LoVo (cell line): ENCODE measurements around the gene NDRG2.
A peak's percentile ranks its signal among the peaks of the same experiment; 100 is the strongest.

Source experiments
- DNase-seq: peaks from one replicate; pipeline ENCODE4 v3.0.0-alpha.2; 2016; ENCODE audit warnings: low spot score

Gene NDRG2

DNA sequence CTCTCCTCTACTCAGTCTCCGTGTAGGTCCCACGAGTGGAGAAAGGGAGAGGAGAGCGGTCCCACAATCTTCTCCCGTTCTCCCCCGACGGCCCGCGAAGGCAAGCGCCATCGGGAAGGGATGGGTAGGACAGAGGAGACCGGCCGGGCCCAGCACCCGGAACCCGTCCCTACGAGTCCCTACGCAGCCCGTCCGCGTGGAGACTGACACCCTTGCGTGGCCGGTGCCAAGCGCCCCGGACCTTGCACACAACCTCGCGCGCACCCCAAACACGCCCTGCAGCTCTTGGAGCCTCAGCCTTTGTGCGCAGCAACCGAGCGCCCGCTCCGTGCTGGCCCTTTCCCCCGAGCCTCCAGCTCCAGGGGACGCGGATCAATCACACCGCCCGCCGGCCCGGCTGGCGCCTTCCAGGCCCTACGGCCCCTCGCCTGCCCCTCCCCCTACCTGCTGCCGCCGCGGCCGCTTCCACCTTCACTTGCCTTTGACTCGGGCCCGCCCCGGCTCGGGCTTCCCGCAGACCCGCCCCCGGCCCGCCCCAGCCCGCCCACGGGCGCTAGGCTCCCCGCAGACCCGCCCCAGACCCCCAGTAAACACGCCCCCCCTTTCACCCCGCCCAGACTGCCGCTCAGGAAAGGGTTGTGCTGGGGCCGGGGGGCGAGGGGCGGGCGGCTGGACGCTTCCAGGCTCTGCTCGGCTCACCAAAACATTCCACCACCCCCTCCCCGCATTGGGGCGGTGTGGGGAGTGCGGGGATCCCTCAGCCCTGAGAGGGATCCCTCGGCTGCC, at the start of gene NDRG2:
NDRG2 (minus strand) TSS at position 477 of the 786 bp plus-strand sequence. CDS start 1,746 bp downstream, outside the sequence.
- peak; percentile 72 for DNase-seq

DNA sequence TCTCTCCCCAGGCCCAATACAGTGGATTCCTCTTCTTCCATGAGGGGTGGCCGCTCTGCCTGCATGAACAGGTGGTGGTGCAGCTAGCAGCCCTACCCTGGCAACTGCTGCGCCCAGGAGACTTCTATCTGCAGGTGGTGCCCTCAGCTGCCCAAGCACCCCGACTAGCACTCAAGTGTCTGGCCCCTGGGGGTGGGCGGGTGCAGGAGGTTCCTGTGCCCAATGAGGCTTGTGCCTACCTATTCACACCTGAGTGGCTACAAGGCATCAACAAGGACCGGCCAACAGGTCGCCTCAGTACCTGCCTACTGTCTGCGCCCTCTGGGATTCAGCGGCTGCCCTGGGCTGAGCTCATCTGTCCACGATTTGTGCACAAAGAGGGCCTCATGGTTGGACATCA, 49.1 kb upstream of the NDRG2 start:
- DNase-seq = no peak

DNA sequence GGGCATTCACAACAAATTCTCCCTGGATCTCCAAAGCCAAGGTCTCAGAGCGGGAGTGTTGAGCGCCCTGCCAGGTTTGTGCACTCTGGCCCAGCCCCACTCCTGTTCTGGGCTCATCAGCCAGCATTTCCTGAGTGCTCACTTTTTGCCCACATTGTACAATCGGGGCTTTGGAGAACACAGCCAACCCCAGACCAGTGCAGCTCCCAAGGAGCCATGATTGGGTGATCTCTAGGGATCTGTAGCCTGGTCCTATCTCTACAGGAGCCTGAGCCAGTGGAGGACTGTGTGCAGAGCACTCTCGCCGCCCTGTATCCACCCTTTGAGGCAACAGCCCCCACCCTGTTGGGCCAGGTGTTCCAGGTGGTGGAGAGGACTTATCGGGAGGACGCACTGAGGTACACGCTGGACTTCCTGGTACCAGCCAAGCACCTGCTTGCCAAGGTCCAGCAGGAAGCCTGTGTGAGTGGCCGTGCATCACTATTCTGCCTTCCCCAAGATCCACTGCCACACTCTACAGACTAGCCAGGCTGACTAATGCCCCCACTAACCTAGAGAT, 48.0 kb upstream of the NDRG2 start:
- DNase-seq = no peak

DNA sequence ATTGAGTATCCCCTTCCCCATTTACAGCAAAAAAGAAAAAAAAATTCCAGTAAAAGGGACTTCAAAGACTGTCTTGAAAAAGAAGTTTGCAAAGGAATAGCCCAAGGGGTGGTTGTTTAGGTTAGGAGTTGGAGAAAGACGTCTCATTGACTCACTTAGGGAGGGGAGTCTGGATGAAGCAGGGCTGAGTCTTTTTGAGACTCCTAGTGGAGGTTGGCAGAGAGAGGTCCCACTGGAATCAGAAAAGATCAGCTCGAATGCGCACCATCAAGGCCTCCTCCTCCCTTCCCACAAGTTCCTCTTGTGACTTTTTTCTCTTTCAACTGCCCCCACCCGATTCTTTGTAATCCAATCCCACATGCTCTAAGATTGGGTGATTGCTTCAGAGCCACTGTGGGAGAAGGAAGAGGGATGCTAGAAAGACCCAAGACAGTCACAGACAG, 47.2 kb upstream of the NDRG2 start:
- no peak for DNase-seq

DNA sequence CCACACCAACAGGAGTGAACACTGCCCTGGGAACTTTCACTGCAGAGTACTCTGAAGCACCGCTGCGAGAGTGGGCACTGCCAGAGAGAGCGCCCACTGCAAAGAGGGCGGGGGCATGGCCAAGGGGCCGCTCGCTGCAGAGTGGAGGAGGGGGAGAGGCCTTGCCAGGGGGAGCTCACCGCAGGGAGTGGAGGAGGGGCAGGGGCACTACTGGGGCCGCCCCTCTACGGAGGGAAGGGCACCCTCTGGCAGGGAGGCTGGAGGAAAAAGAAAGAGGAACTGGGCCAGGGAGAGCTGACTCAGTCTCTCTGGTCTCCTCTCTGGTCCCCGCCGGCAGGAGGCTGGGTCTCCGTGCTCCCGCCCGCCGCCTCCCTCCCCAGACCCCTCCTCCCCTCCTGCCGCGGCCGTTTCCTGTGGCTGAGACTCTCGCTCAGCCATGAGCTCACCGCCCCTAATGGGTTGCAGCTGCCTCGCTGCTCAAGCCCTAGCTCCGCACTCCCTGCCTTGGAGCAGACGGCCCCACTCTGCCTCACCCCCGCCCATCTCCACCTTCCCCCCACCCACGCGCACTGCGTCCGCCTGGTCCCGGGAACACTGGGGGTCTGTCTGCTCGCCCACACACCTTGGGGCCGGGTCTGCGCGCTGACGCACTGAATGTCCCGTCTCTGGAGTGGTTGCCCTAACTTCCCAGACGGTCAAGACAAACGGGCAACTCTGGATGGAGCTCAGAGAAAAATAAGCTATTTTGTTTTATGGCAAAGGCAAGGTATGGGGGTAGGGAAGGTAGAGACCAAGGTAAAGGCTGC, 46.6 kb upstream of the NDRG2 start:
- no peak for DNase-seq

DNA sequence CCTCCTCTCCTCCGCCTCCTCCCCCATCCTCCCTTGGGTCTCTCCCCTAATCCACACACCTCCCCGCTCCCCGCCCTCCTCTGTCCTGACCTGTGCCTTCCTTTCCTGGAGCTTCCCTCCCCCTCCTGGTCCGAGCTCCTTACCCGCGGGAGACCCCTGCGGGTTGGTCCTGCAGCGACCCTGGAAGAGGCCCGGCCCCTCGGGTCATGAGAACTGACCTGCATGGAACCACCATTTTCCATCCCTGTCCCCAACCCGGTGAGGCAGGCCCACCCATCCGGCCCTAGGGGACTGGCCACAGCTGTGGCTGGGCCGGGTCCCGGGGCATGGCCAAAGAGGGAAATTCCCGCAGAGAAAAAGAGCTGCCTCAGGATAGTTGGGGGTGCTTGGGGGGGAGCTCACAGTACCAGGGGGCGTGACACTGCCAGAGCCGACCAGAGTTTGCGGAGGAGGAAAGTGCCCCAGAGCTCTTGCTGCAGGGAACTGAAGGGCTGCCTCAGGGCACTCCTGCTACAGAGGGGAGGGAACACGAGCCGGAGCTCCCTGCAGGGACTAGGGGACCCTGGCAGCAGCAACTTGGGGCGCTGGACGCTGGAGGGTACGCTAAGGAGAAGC, 45.9 kb upstream of the NDRG2 start:
- no peak for DNase-seq

DNA sequence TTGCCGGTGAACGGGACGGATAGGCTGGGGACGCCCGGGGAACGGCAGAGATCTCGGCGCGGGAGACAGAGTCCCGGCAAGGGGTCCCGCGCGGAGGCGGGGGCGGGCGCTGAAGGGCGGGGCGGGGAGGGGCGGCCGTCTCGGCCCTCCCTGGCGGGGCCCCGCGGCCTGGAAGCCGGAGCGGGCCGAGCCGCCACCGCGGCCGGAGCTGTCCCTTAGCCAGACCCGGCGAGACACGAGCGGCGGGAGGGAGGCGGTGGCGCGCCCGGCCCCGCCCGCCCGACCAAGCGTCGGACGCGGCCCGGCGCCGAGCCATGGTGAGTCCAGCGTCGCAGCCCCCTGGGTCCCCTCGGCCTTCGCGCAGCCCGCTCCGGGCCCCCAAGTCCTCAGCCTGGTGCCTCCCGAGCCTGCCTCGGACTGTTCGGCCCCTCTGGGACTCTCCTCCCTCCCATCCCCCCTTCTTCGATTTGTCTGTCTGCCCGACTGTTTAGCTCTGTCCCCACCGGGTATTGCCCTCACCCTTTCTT, 45.3 kb upstream of the NDRG2 start, which contains the start of gene ARHGEF40:
ARHGEF40 (plus strand) TSS at position 222 of the 527 bp plus-strand sequence; CDS start at position 315, 93 bp downstream.
- DNase-seq = peak; percentile 23

DNA sequence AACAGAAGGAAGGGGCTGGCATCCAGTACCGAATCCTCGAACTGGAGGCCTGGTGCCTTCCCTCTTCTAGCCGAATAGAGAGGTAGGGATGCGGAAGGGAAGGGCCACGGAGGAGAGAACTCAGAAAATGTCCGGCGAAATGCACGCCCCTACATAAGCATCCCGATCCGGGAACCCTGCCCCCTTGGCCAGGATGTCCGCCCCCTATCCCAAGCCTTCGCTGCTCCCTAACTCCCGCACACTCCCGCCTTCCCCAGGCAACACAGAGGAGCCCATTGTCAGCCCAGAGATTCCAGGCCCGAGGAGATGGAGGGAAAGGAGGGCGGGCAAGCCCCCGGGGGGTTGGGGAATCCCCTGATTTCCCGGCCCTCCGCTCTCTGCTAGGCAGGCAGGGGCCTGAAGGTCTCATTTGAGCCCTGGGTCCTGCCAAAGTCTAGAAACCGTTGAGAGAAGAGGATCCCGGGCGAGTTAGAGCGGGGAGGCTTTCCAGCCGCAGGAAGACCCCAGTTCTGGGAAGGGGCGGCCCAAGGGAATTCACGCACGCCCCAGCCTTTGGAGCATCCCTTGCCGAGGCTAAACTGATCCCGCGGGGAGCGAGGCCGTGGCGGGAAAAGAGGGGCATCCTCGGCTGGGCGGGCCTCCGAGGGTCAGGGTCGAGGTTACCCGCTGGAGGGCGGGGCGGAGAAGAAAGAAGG, 44.7 kb upstream of the NDRG2 start:
- no peak for DNase-seq

DNA sequence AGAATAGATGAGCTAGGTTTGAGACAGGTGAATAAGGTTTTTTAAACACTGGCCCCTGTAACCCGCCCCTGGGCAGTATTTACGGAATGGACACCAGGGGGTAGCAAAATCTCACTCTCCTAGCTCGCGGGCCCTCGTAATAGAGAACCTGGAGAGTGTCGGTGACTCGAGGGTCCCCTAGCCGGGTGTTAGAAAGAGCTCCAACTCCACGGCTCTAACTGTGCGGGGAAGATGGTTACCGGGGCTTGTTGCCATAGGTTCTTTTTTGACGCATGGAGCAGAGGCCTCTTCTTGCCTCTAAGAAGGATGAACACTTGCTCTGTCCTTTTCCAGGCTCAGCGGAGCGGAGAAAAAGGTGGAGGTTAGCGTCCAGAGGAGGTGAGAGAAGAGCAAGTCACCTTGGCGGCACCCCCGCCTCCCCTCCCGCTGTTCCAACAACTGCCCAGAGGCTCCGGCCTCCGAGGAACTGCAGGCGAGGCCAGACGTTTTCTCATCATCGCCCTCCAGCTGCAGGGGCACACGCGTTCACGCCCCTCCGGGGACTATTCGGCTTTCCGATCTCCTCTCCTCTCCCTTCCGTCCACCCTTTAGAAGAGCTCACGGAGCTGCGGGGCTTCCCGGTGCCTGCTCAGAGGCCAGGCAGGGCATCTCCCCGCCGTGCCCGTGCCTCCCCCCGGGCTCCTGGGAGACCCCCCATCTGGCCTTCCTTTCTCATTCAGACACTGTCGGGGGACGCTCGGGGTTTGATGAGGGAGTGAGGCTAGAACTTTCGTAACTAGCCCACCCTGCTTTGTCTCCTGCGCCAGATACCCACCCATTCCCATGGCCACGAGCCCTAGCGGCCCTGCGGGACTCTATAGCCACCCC, 43.9 kb upstream of the NDRG2 start:
- peak; percentile 49 for DNase-seq

DNA sequence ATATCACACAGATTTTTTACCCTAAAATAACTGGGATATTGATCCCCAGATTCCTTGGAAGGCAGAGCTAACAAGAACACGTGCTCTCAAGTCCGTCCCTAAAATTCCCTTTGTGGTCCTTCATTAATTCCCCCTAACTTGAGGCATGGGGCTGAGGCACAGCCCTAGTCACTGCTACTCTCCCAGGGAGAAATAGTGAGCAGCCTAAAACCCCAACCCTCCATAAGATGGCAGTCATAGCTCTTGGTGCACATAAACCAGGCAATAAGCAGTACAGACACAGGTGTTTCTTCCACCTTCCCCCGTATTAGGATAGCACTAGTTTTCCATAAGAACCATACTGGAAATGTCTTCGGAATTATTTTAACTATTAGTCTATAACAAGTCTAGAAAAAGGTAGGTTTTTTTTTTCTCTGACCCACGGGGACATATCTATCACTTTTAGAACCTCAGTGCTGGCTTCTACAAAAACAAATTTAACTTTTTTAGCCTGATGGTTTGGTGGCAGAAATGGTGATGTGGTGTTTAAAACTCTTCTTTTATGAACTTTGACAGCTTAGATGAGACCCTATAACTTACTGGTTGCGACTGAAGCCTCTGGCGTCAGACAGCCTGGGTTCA, 42.1 kb upstream of the NDRG2 start:
- DNase-seq = no peak

DNA sequence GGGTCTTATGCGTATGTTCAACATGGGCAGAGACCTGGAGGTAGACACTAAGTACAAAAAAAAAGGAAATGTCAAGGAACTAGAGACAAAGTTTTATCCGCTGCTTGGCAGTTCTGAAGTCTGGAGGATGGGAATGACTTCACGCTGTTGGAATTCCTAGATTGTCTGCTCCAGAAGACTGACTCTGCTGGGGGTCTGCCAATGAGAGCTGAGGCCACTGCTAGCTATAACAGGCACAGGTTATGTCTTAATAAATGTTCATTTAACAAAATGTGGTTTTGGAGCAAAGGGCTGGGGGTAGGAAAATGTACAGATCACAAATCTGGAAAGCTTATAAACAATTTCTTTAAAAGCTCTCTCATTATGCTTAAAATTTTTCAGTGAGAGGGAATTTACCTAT, 38.6 kb upstream of the NDRG2 start:
- DNase-seq = no peak

DNA sequence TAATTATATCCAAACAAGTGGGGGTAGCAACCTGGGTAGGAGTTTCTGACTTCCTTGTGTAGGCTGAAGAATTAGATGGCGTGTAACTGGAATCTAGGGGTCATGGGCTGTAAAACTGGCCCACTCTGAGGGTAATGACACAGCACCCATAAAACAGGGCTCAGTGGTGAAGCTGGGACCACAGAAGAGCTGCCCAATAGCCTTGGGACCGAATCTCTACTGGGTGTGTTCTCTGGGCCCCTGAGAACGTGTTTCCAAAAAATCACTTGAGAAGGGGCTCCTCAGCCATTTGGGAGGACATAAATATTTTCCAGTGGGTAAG, 36.4 kb upstream of the NDRG2 start:
- no peak for DNase-seq

DNA sequence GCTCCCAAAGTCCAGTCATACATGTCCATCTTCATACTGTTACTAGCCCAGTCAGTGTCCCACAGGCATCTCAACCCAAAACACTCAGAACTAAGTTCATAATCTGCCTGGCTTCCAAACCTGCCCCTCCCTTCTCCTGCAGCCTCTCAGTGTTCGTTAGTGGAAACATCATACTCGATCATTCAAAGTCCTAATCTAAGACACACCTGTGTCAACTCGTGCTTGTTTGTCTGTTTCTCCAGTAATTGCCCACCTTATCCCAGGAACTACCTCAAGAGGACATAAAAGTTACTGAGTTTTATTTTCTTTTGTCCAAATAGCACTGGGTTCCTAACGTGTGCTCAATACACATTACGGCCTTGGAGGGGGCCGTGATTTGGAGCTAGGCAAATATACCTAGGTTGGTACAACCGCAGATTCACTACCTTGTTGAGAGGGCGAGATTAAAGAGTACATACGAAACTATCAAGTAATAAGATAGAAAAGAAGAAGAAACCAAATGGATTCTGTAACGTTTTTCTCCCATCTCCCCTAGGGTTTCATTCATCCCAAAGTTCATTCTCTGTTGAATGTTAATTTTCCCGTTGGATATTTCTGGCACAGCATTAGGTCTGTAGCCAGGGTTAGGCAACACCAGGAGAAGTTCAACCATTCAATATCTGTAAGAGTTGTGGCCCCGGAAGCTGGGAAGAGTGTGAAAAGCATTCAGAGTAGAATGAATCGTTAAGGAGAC, 35.9 kb upstream of the NDRG2 start:
- DNase-seq = no peak

DNA sequence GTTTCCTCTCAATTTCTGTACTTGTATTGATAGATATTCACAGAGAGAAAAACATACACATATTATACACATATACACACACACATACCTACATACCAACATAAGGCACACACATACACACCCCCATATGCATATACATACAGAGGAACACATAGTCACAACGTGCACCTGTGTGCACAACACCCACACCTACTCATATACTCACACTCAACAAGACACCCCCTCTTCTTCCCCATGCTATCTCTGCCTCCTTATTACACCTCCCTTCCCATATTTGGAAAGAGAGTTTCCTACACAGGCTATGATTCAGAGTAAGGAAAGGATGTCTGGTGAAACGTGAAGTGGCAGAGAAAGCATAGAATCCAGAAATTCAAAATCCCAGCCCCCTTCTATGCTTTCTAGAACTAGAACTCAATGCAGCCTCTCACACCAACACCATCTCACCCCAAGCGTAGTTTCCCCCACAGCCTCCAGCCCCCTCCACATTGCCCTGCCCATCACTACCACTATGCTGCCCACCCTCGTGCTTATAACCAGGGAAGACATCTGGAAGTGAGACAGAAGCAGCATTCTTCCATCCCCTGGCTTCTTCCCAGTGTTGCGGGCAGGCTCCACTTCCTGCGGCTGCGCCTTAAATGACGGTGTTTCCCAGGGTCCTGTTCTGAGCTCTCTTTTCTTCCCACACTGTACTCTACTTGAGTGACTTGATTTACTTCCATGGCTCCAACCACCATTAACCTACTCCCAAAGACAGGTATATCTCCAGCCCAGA, 35.2 kb upstream of the NDRG2 start:
- no peak for DNase-seq

DNA sequence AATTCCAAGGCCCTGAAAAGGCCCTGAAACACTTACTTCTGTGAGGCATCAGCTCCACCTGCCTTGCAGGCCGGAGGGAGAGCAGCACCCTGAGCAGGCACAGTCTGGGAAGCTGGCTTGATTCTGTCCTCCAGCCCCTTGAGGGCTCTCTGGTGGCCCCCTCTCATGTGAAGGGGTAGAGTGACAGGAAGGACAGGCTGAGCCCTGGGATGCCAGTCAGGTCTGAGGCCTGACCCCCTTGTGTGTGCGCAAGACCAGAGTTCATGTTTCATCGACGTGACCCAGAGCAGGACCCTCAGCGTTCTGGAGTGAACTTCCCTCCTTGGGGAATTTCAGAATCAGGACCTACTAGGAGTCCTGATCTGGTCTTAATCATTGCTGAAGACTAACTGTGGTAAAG, 34.0 kb upstream of the NDRG2 start:
- no peak for DNase-seq

DNA sequence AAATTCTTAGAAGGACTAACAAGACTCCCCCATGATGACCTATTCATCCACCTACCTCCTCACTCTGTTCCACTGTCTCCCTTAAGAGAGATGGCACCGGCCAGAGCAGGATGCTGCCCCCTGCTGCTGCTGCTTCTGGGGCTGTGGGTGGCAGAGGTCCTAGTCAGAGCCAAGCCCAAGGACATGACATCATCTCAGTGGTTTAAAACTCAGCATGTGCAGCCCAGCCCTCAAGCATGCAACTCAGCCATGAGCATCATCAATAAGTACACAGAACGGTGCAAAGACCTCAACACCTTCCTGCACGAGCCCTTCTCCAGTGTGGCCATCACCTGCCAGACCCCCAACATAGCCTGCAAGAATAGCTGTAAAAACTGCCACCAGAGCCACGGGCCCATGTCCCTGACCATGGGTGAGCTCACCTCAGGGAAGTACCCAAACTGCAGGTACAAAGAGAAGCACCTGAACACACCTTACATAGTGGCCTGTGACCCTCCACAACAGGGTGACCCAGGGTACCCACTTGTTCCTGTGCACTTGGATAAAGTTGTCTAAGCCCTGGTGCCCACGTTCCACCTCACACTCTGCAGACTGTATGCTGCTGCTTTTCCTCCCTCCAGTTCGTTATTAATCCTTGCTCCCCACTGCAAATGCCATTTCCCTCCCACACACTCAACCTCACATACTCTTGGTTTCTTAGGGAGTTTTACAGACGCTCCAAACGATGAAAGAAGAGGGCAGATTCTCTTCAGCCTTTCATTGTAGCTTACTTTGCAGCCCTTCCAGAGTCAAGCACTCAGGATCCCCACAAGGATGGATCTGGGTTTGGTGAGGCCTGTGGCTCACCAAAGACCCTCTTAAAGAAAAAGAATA, 33.2 kb upstream of the NDRG2 start, which contains the start of gene RNASE8:
RNASE8 (plus strand) TSS at position 20 of the 873 bp plus-strand sequence; CDS start at position 91, 71 bp downstream.
- DNase-seq = no peak

DNA sequence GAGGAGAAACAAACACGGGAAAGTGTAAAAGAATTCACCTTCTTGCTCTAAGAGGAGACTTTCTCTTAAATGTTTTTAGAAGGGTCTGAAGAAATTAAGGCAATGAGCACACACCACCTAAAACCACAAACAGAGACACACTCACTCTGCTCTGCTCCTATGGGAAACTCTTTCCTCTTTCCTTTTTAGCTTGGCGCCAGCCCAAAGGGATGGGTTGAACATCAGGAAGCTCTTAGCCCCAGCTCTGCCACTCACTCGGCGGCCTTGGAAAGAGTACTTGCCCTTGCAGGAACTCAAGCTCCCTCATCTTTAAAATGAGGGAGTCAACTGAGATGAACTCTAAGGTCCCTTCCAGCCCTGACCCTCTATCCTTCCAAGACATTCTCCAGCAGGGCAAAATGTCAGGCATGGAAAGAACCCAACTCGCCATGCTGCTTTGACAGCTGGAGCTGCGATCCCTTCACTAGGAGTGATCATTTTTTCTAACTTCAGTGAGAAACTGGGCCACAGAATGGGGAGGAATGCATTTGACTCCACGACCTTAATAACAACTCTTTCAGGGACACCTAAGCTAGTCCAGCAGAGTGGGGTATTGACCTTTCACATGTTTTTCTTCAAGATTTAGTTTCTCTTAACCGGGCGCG, 31.8 kb upstream of the NDRG2 start:
- no peak for DNase-seq
